Measurements from ENCODE around the gene PSORS1C2. TPM values are rescaled to one million over a fixed set of nuclear protein-coding genes. Genes with fewer than 3 reads are reported as not detected.

Gene PSORS1C2
- total RNA-seq, 1 donor from 2014 or later, result not detected

GRCh38 chr6:31125162-31125561 is 13.7 kb downstream of the PSORS1C2 start:
- Mint-ChIP-seq H3K36me3 (ENCODE audit: low read depth) (no peaks in the 10 kb centered on the region), H3K27ac (ENCODE audit: unreplicated experiment) (no peak overlapping the region), H3K4me1 (peaks cover 14% of the 10 kb centered on the region), H3K27me3 (ENCODE audit: low read depth) (peaks cover 17% of the 10 kb centered on the region), H3K9me3 (no peaks in the 10 kb centered on the region), H3K4me3 (no peak overlapping the region)
- DNase-seq (ENCODE audit: low read depth, low spot score), result no peak
- no peak for TF ChIP-seq CTCF (conservative IDR thresholded peaks at IDR 0.05)

DNA sequence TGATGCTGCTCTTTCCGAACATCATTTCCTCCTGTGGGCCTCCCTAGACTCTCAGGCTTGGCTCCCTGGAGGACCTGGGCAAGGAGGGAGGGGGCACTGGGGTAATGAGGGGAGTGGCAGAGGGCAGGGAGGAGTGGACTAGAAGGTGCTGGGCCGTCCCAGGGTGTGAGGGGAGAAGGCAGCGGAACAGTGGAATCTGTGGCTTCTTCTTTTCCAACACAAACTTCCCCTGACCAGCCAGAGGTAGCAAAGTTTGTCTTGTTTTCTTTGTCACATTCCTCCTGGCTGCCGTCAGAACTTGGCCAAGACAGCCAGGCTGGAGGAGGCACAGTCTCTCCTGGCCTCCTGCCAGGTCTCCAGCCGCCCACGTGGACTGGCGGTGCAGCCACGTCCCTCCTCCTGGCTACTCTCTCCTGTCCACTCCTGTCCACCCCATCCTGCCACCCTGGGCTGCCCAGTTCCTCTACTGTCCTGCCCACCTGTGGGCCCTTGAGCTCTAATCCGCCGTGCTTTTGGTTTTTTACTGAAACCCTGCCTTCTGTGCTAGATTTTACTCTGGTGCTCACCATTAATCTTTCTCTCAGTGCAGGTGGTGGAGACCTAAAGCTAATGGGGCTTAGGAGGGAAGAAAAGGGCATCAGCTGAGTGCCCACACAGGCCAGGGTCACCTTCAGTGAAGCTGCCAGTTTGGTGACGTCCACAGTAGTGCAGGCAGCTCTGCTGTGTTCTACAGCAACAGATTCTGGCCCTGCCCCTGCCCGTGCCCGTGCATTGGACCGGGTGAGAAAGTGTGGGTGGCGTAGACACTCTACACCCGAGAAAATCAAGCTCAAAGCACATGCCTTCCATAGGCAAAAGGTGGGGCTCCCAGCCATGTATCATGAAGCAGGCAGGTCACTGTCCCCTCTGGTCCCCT is 15.8 kb downstream of the PSORS1C2 start:
- no peak for TF ChIP-seq CTCF (conservative IDR thresholded peaks at IDR 0.05)
- Mint-ChIP-seq H3K4me1 (peaks cover 12% of the 10 kb centered on the region), H3K36me3 (ENCODE audit: low read depth) (no peaks in the 10 kb centered on the region), H3K4me3 (no peak overlapping the region), H3K9me3 (no peaks in the 10 kb centered on the region), H3K27me3 (ENCODE audit: low read depth) (peaks cover 2% of the 10 kb centered on the region), H3K27ac (ENCODE audit: unreplicated experiment) (no peak overlapping the region)
- no peak for DNase-seq (ENCODE audit: low read depth, low spot score)

DNA sequence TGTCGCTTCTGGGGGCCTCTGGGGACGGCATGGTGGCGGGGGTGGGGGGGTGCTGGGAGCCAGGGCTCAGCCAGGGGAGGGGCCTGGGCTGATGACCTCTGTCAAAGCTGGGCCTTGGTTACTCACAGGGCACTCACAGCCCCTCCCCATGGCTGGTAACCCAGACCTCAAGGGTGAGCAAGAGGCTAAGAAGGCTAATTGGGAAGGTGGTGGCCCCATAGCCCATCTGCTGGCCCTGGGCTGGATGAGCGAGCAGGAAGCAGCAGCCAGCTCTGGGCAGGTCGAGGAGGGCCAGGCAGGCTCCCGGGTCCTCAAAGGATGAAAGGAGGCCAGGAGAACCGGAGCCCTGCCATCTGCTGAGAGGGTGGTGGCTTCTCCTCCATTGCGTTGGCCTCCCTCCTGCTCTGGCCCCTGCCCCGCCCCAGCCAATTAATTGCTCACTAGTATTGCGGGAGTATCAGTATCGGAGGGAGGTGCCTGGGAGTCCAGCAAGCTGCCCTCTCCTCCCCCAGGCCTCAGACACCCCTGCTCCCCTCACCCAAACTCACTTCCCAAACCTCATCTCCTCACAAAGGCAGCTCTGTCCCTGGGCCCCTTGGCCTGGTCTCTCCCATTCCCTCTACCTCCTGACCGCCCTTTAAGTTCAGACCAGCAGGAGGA is 17.6 kb downstream of the PSORS1C2 start:
- Mint-ChIP-seq H3K4me1 (peaks cover 9% of the 10 kb centered on the region), H3K9me3 (no peaks in the 10 kb centered on the region)
- TF ChIP-seq CTCF (conservative IDR thresholded peaks at IDR 0.05), result no peak

DNA sequence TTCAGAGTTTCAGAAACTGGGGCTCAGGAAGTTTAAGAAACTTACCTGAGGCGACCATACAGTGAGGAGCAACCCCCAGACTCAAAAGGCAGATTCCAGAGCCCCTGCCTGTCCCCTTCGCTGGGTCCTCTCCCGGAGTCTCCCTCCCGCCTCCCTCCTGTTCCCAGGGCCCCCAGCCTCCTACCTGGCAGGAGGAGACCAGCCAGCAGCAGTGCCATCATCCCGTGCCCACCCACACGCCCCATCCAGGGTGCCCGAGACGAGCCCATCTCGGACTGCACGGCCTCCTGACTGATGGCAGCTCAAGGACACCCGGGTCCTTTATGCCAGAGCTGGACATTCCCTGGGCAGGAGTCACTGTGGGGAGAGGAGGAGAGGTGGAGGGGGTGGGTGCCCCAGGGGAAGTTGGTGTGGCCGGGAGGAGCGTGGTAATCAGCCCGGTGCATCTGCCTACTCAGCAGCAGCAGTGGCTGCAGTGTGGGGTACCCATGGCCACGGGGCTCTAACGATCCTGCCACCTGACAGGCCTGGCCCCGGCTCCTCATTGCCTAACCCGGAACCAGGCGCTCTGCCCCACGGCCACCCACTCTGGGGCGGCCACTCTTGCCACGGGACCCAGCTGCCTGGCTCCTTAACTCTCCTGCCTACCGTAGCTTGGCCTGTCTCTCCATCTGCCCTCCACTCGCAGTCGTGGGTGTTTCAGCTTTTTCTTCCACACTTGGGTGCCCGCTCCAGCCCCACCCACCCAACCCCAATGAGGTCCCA is 18.5 kb downstream of the PSORS1C2 start, which contains the start of gene CDSN:
TSS of gene CDSN (minus strand) at position 296 of the 765 bp plus-strand sequence. CDS start at position 269, 27 bp downstream.
- H3K4me1 Mint-ChIP-seq, result peaks cover 6% of the 10 kb centered on the region
- H3K9me3 Mint-ChIP-seq, result no peaks in the 10 kb centered on the region
- DNase-seq (ENCODE audit: low read depth, low spot score), result no peak
- no peak within 1 kb of the TSS for H3K27ac Mint-ChIP-seq (ENCODE audit: unreplicated experiment)
- H3K36me3 Mint-ChIP-seq (ENCODE audit: low read depth), result no peaks in the 10 kb centered on the region
- no peak within 1 kb of the TSS for H3K4me3 Mint-ChIP-seq
- no peak for TF ChIP-seq CTCF (conservative IDR thresholded peaks at IDR 0.05)
- H3K27me3 Mint-ChIP-seq (ENCODE audit: low read depth), result peaks cover 4% of the 10 kb centered on the region

More for the DNA sequence above, 17.6 kb downstream of the PSORS1C2 start:
- Mint-ChIP-seq H3K27ac (ENCODE audit: unreplicated experiment) (no peak overlapping the region), H3K4me3 (no peak overlapping the region), H3K36me3 (ENCODE audit: low read depth) (no peaks in the 10 kb centered on the region), H3K27me3 (ENCODE audit: low read depth) (no peaks in the 10 kb centered on the region)
- no peak for DNase-seq (ENCODE audit: low read depth, low spot score)

DNA sequence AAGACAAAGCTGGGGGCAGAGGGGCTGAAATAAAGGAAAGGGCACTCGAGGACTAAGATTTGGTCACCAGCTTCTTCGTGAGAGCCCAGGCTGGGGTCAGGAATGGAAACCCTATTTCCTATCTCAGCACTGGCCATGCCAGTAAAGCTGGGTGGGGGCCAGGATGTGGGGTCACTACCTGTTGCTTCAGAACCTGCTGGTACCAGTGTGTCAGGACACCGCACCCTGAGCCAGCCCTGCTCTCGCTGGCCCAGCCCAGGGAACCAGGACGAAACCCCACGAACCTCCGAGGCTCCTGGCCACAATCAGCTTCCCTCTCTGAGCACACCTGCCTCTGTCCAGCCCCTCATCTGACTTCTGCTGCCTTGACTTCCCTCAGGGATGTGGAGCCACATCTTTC is 20.7 kb downstream of the PSORS1C2 start:
- Mint-ChIP-seq H3K27me3 (ENCODE audit: low read depth) (peaks cover 6% of the 10 kb centered on the region), H3K4me3 (no peak overlapping the region), H3K27ac (ENCODE audit: unreplicated experiment) (no peak overlapping the region), H3K9me3 (no peaks in the 10 kb centered on the region), H3K36me3 (ENCODE audit: low read depth) (no peaks in the 10 kb centered on the region), H3K4me1 (peaks cover 8% of the 10 kb centered on the region)
- no peak for DNase-seq (ENCODE audit: low read depth, low spot score)
- TF ChIP-seq CTCF (conservative IDR thresholded peaks at IDR 0.05), result no peak

All from neural crest cell (in vitro differentiated cells).